SU-DHL-6 (cell line): ENCODE data around the gene ADCY5.

Source experiments
- CTCF ChIP-seq: fragments of 200-600 bp; sonication (generic); IDR thresholded peaks from one replicate; pipeline ENCODE4 v1.5.1; 2017; ENCODE audit warnings: antibody characterized with exemption, mild to moderate bottlenecking, low read length, moderate library complexity; ENCODE audit not compliant: insufficient read depth, poor library complexity, severe bottlenecking
- EZH2phosphoT487 ChIP-seq: fragments of 200-600 bp; sonication (generic), shearing (Covaris generic); conservative IDR thresholded peaks from 2 replicates; pipeline ENCODE4 v1.6.1; 2018; ENCODE audit warnings: mild to moderate bottlenecking, antibody characterized with exemption, low read length, moderate library complexity, mixed read lengths

GRCh38 chr3:123448536-123449101 lies at the start of gene ADCY5:
- TF ChIP-seq EZH2phosphoT487, result no peak
- no peak for TF ChIP-seq CTCF
